GM19397 (cell line): Measurements from ENCODE around the gene GLB1L.
A peak's percentile ranks its signal among the peaks of the same experiment; 100 is the strongest.
"Not testable (repeated sequence)": the region's sequence is repeated elsewhere in the genome, so short reads cannot be mapped to it uniquely, and the experiment has no call there.

Experiments
- ATAC-seq: cut with Tn5 transposase; IDR thresholded peaks from one replicate; pipeline ENCODE4 v1.9.1; 2021; ENCODE audit warnings: mild to moderate bottlenecking, moderate library complexity; ENCODE audit not compliant: unreplicated experiment

GLB1L gene

GRCh38 chr2:219245148-219245898 is at the start of gene GLB1L, which contains the start of gene STK16:
Gene GLB1L (minus strand): TSS chr2:219245444. CDS start chr2:219243573, 1,871 bp downstream.
Gene STK16 (plus strand): TSS chr2:219245479. CDS start chr2:219246000, 521 bp downstream.
- ATAC-seq: peak; percentile 65

- peak; percentile 90 for ATAC-seq
These were observed 49.4 kb upstream of the GLB1L start for GRCh38 chr2:219294356-219295351.

DNA sequence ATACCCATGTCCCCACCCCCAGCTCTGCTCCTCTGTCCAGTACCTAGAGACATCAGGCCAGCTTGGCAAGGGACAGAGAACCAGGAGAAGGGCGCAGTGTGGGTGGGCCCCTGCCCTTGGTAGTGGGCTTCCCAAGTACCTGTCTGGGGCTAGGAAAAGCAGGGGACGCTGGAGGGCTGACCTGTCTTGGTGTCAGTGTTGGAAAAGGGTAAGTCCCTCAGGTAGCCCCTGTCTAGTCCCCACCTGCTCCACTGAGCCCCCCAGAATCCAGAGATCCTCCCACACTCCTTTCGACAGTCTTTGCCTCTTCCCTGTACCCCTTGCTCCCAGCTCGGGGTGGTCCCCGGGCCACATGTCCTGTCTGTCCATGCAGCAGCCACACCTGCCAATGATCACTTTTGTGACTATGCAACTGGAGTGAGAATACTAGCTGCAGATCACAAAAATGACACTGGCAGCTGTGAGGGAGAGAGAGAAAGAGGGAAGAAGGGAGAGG is 48.5 kb upstream of the GLB1L start:
- no peak for ATAC-seq

- ATAC-seq: no peak
These were observed 47.4 kb upstream of the GLB1L start for GRCh38 chr2:219292616-219293015.

- ATAC-seq: no peak
These were observed 46.8 kb upstream of the GLB1L start for GRCh38 chr2:219291910-219292490.

DNA sequence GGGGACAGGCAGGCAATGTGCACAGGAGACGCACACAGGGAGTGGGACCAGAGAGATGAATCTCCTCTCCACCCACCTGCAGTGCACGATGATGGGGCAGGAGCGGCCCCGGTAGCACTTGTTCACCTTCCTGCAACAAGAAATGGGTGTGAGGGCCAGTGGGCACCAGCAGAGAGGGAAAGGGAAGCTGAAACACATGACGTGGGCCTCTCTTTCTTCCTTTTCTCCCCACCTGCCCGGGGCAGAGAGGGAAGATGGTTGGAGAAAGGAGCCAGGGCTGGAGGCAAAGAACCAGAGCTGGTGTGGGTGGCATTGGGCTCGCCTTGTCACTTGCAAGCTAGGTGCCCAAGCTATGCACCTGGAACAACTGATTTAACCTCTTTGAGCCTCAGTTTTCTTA is 46.1 kb upstream of the GLB1L start:
- ATAC-seq: no peak

DNA sequence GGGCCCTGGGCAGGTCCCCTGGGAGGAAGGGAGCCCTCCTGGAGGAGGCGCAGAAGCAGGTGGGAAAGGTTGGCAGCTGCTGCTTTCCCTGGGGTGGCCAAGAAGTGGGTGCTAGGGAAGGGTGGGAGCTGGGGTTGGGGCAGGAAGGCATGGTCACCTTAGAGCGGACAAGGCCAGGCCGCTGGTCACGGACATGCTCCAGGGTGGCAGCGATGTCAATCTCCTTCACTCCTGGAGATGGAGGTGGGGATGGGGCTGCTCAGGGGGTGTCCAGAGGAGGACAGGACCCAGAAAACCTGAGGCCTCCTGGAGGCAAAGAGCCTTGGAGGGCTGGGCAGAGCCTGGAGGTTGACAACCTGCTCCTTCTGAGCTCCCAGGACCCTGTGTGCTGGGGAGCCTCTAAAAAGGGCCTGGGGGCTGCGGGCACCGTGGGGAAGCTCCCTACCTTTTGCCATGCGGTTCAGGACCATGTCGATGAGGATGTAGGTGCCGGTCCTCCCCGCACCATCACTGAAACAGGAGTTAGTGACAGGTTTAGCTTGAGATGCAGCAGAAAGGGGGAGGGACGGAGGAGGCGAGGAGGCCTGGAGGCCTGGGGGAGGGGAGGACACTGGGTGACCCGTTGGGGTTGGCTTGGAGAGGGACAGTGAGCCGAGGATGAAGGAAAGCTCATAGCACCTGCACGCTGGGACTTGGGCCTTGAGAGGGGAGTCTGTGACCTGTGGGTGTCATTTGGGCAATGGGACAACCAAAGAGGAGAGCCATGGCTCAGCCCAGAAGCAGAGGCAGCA is 45.3 kb upstream of the GLB1L start:
- no peak for ATAC-seq

DNA sequence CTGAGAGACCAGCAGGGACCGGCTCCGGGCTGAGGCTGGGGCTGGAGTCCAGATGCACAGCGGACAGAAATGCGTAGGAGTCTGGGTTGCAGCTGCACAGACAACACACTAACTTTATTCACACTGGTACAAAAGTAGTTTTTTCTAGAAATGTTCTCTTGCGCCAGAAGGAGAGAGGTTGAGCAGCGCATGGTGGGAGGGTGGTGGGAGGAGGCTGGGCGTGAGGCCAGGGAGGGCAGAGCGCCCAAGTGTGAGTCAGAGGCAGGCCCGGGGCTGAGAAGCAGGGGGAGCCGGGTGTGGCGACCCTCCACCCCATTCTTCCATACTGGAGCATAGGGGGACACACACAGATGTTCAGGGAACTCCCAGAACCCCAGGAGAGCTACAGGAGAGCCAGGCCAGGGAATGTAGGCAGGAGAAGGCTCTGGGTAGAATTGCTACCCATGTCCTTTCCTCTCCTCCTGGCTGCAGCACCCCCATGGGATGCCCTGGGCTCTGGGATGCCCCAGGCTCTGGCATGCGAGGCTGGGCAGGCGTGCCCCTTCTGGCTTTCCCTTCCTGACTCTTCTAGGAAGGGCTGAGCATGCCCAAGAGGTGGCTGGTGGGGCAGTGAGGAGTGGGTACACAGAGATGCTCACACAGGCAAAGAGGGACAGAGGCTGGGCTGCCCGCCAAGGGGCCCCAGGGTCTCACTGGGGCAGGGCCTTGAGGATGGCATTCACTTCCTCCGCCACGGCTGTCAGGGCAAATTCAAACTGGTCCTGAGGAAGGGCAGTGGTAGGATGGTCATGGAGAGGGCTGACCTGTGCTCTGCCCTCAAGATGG is 44.5 kb upstream of the GLB1L start:
- ATAC-seq: no peak

DNA sequence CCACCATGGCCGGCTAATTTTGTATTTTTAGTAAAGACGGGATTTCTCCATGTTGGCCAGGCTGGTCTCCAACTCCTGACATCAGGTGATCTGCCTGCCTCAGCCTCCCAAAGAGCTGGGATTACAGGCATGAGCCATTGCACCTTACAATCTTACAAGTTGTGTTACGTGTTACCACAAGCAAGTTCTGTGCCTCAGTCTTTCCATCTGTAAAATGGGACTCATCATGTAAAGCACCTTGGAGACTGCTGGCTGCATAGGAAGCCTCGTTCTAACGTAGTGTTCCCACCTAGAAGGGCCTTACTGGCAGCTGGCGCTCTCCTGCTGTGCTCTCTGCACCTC is 43.9 kb upstream of the GLB1L start:
- ATAC-seq: no peak

GRCh38 chr2:219287580-219288265 is 42.5 kb upstream of the GLB1L start:
- ATAC-seq: no peak

DNA sequence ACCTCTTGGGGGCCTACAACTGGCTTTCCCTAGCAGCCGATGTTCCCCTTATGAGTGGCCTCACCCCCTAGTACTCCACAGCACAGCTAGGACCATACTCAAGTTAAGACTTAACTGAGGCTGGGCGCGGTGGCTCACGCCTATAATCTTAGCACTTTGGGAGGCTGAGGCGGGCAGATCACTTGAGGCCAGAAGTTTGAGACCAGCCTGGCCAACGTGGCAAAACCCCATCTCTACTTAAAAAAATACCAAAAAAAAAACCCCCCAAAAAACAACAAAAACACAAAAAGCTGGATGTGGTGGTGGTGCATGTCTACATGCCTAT is 41.8 kb upstream of the GLB1L start:
- not testable (repeated sequence) for ATAC-seq

GRCh38 chr2:219286436-219287115 is 41.3 kb upstream of the GLB1L start:
- no peak for ATAC-seq

DNA sequence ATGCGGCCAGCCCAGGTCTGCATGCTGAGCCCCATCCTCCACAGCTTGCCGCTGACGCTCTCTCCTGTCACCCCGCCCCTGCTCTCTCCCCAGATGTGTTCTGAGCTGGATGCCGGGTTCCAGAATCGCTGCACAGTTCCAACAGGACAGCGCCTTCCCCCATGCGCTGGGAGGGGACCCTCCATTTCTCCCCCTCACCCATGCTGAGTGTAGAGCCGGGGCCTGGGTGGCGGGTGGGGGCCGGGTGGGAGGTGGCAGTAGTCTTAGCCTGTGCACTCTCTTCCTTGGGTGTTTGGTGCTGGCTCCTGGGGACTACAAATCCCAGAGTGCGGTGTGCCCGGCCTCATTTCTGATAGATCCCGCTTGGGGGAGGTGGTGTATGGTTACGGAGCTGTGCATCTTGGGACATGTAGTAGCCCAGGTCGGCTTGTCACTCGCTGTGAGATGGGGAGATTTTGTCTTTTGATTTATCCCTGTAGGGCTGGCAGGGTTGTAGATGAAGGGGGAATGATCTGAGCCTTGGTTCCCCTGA is 40.7 kb upstream of the GLB1L start:
- no peak for ATAC-seq

DNA sequence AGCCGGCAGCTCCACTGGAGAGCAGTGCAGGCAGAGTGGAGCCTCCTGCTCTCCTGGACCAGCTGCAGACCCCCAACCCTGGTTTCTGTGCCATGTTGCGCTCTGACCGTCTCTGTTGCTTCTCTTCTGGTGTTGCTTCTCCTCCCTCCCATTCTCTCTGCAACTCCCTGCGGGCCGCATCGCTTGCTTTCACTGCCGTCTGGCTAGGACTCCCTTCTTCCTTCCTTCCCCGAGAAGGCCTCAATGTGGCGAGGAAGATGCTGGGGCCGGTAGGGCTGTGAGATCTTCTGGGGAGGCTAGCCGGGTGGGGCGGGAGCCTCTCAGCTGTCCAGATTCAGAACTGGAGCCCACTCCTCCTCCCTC is 40.1 kb upstream of the GLB1L start:
- ATAC-seq: no peak

GRCh38 chr2:219284501-219285372 is 39.5 kb upstream of the GLB1L start:
- no peak for ATAC-seq

DNA sequence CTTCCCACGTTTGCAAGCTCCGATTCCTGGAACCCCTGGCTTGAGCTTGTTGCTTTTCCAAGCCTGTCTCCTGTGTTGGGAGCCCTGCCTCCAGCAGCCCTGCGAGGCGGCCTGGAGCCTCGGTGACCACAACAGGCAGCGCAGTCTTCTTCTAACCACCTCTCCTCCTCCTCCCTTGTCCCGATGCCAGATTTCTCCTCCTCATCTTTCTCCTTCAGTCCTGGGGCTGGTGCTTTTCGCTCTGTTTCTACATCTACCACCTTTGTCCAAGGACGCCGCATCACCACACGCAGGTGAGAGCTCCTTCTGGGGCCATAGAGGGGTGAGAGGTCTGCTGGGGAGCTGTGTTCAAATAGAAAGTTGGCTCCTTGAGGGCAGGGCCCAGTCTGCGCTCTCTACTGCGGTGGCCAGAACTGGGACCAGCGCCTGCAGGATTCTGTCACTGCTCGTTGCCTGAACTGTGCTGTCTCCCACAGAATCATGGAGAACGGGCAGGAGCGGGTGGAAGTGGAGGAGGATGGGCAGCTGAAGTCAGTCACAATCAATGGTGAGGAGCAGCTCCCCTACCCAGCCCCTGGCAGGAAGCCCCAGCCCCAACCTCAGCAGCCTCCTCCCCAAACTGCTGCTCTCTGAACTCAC is 37.8 kb upstream of the GLB1L start:
- no peak for ATAC-seq

DNA sequence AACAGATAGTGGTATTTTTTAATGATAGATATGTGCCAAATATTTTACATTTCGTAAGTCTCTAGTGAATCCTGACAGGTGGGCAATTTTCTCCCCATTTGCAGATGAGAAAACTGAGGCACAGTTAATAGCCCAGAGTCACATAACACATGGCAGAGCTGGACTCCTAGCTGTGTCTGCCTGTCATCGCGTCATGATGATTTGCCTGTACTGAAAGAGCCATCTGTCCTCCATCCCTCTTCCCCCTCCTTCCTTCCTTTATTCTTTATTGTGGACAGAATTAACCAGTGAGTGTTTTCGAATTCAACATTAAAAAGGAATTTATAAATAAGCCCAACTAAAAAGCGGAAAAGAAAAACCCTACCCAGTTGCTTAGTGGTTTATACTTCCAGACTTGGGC is 37.1 kb upstream of the GLB1L start:
- ATAC-seq: no peak
